Measurements from ENCODE around the gene FKBP10.

- TF ChIP-seq CTCF (conservative IDR thresholded peaks at IDR 0.05), result no peak
- no peak for TF ChIP-seq EZH2 (IDR thresholded peaks at IDR 0.05; ENCODE audit: low read depth)
Observed at GRCh38 chr17:41772218-41772585, 40.6 kb upstream of the FKBP10 start.
